Kidney (tissue), 14 donors: ENCODE results near the gene DAZAP1. TPM values are rescaled to one million over a fixed set of nuclear protein-coding genes. Genes with fewer than 3 reads are reported as not detected.

Experiments used
- DNase-seq, 5 donors: peaks; one replicate each; pipeline ENCODE4 v3.0.0-alpha.2; 2013 to 2020
- FAIRE-seq: peaks from 2 replicates; lab custom pipeline; 2012; peaks lifted over from hg19 to GRCh38; lab: Jason Lieb, UNC
- H3K27ac ChIP-seq, 2 donors: one replicate each; pipeline ENCODE4 v1.7.0; 2013; ENCODE audit warnings: low read depth in 2 of 2, low read length in 2 of 2, inconsistent platforms in 1 of 2
- H3K27me3 ChIP-seq: one replicate; pipeline ENCODE4 v1.7.1; 2013; ENCODE audit warnings: low read length, inconsistent platforms; ENCODE audit not compliant: control insufficient read depth, insufficient read depth
- H3K36me3 ChIP-seq, 3 donors: one replicate each; pipeline versions ENCODE4 v1.7.0 to v1.7.1; 2013; ENCODE audit warnings: low read length in 3 of 3, control low read depth in 1 of 3, inconsistent platforms in 1 of 3; ENCODE audit not compliant: insufficient read depth in 3 of 3, control insufficient read depth in 2 of 3
- H3K4me1 ChIP-seq, 3 donors: one replicate each; pipeline versions ENCODE4 v1.7.0 to v1.7.1; 2013; ENCODE audit warnings: low read length in 3 of 3, inconsistent platforms in 1 of 3, low read depth in 1 of 3; ENCODE audit not compliant: control insufficient read depth in 2 of 3, insufficient read depth in 2 of 3
- H3K4me3 ChIP-seq, 3 donors: one replicate each; pipeline versions ENCODE4 v1.7.0 to v1.8.1; 2013; ENCODE audit warnings: low read length in 3 of 3, control low read depth in 1 of 3, inconsistent platforms in 1 of 3
- H3K9ac ChIP-seq, 3 donors: one replicate each; pipeline versions ENCODE4 v1.7.0 to v1.7.1; 2013; ENCODE audit warnings: low read length in 3 of 3, control low read depth in 1 of 3, inconsistent platforms in 1 of 3
- H3K9me3 ChIP-seq, 3 donors: one replicate each; pipeline versions ENCODE4 v1.7.0 to v1.7.1; 2013; ENCODE audit warnings: low read length in 3 of 3, control low read depth in 1 of 3, inconsistent platforms in 1 of 3; ENCODE audit not compliant: control insufficient read depth in 2 of 3, insufficient read depth in 1 of 3
- CTCF ChIP-seq: IDR thresholded peaks from 3 replicates; pipeline ENCODE4 v1.5.1; 2012; ENCODE audit warnings: mild to moderate bottlenecking, moderate library complexity, borderline replicate concordance; ENCODE audit not compliant: insufficient read depth; ENCODE audit errors: extremely low read depth
- intact Hi-C: fragments of 100-400 bp; cut with DNase I; formaldehyde crosslinking; loops from one replicate; pipeline ENCODE4 v1.11.1; 2022
- polyA plus RNA-seq: library from polyadenylated mRNA; stranded (reverse); fragments of 350-450 nt; fragmentation: Illumina TruSeq; extraction: RNeasy Lipid Tissue Mini Kit (QIAGEN cat#74804); gene quantifications from one replicate; pipeline ENCODE4 v1.2.3, GENCODE V29; 2014; ENCODE audit warnings: low read depth, low replicate concordance; ENCODE audit not compliant: insufficient read depth
- total RNA-seq: library from RNA; stranded (reverse); fragmentation: NEBNext Ultra II Directional; extraction: Animal tissue kit (Norgen Biotek cat#: 25700); gene quantifications from one replicate; pipeline ENCODE4 v1.2.1, GENCODE V29; 2021
- donor health status: control.
- donor health status: control.
- donor health status: control.
- donor health status: control.
- donor health status: control.
- donor health status: DM: yes; HTN: yes; CAD: no.
- donor health status: Normal renal cell carcinoma (clear cell type).

DAZAP1 gene
- total and polyA plus RNA-seq, 2 donors from 2014 or later: 47.7 to 98.5 TPM

- intact Hi-C loops: no loop called here
- peak in 2 of 5 donors; percentile 37 to 75 for DNase-seq
- FAIRE-seq: no peak
- Histone ChIP-seq H3K36me3 (no peaks in the 10 kb centered on the region), H3K27ac (peak within 1 kb of the TSS in 1 of 2 donors; percentile 32), H3K9ac (peak within 1 kb of the TSS in 2 of 3 donors; percentile 15 to 46), H3K4me3 (peak within 1 kb of the TSS; percentile 11 to 62 (median 46)), H3K9me3 (no peaks in the 10 kb centered on the region), H3K4me1 (peaks cover 0 to 14% (median 0%) of the 10 kb centered on the region in 3 donors), H3K27me3 (no peaks in the 10 kb centered on the region)
- TF ChIP-seq CTCF: peak; percentile 24
These were observed 6.1 kb upstream of the DAZAP1 start, which contains the start of gene GAMT for GRCh38 chr19:1401138-1401888. TSS of gene GAMT (minus strand) at chr19:1401542. CDS start at chr19:1401476, 66 bp downstream.

- FAIRE-seq (no peak), DNase-seq (no peak)
- intact Hi-C loops: no loop called here
- Histone ChIP-seq H3K4me1 (peaks cover 0 to 18% (median 0%) of the 10 kb centered on the region in 3 donors), H3K9me3 (no peaks in the 10 kb centered on the region), H3K4me3 (peak overlapping the region in 1 of 3 donors; percentile 17), H3K36me3 (no peaks in the 10 kb centered on the region), H3K9ac (peak overlapping the region in 1 of 3 donors; percentile 46), H3K27ac (no peak overlapping the region), H3K27me3 (no peaks in the 10 kb centered on the region)
- no peak for TF ChIP-seq CTCF
These were observed 5.5 kb upstream of the DAZAP1 start for GRCh38 chr19:1401889-1402217.

- peaks cover 0 to 18% (median 0%) of the 10 kb centered on the region in 3 donors for H3K4me1 ChIP-seq
- H3K9me3 ChIP-seq: no peaks in the 10 kb centered on the region
- H3K27ac ChIP-seq: no peak overlapping the region
- H3K9ac ChIP-seq: no peak overlapping the region
- DNase-seq: no peak
- H3K4me3 ChIP-seq: no peak overlapping the region
- H3K36me3 ChIP-seq: no peaks in the 10 kb centered on the region
- no peak for FAIRE-seq
- intact Hi-C loops: no loop called here
- no peak for TF ChIP-seq CTCF
- no peaks in the 10 kb centered on the region for H3K27me3 ChIP-seq
These were observed 4.8 kb upstream of the DAZAP1 start for GRCh38 chr19:1402411-1403070.
